AG20443 (cell line): ENCODE measurements around the gene USP46.

Experiments used
- DNase-seq: peaks from one replicate; pipeline ENCODE4 v3.0.0; 2012; ENCODE audit warnings: low spot score, mixed read lengths

Gene USP46

DNA sequence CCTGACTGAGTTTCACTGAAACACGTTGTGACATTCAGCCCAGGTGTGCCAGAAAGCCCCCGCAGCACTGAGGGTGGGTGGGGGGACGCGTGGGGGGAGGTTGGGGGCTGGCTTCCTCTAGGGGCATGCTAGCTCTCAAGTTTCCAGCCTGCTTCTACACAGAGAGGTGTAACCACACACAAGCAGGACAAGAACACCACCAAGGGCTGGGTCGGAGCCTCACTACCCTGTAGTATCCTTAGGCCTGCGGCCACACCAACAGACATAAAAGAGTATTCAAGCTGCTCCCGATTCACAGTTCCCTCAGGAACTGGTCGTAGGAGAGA, 1.8 kb downstream of the USP46 start:
- no peak for DNase-seq

DNA sequence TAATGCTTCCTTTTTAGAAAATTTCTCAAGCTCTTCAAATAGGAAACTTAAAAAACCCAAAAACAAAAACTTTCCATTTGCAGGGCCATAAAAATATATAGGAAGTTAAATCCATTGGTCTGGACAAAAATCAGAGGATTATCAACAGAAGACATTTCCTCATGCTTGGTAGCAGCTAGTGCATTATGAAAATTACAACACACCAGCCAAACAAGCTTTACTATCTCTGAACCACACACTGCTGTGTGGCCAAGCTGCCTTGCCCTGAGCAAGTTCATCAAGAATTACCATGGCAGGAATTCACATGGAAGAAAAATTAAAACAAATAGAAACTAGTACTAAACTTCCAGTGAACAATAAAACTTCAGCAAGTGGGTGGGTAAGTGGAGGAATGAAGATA, 3.6 kb downstream of the USP46 start:
- no peak for DNase-seq

DNA sequence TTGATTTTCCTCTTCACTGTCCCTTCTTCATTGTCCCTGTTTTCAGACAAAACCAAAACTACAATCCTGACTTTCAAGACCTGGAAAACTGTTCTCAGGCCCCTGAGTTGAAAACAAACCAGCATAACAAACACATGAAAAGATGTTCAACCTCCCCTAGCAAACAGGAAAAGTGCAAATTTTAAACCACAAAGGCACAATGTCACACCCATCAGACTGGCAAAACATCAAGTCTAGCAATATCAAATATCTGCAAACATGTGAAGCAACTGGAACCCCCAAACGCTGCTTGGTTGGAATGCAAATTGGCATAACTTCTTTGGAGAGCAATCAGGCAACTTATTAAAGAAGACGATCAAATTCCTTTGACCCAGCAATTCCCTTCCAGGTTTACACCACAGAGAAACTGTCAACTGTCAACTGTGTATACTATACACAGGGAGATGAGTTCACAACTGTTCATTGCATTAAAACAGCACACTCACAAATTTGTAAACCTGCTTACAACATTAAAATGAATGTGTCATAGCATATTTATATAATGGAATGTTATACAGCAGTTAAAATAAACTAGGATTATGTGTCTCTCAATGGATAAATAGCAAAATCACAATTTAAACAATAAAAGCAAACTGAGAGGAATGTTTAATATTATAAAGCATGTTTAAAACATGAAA, 7.0 kb downstream of the USP46 start:
- no peak for DNase-seq

DNA sequence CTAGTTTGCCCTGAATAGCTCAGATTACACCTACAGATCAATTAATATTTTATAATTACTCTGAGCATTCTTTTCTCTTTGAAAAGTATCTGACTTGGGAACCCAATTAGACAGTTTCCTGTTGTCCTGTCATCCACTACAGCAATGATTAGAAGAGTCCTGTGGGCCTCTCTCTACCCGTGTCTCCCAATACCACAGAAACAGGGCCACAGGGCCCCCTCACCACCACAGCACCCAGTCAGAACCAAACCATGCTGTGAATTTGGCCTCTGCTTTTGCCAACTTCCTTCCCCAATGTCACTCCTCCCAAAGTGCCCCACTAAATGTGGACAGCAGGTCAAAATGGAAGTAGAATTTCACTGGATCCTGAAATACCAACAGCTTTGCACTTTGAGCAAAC, 10.3 kb downstream of the USP46 start:
- DNase-seq: no peak

DNA sequence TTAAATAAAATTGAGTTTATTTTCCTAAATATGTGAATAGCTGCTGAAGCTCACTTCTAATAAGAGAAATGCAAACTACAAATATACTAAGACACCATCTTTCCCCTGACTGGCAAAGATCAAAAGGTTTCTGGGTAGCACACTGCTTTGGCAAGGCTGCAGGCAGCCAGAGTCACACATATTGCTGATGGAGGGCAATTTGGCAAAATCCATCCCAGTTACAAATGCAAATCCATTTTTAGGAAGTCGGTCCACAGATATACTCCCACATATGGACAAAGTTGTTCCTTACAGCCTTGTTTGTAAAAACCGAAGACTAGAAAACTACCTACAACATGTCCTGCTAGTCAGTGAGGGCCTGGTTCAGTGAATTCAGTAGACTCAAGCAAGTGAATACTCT, 12.4 kb downstream of the USP46 start:
- no peak for DNase-seq

DNA sequence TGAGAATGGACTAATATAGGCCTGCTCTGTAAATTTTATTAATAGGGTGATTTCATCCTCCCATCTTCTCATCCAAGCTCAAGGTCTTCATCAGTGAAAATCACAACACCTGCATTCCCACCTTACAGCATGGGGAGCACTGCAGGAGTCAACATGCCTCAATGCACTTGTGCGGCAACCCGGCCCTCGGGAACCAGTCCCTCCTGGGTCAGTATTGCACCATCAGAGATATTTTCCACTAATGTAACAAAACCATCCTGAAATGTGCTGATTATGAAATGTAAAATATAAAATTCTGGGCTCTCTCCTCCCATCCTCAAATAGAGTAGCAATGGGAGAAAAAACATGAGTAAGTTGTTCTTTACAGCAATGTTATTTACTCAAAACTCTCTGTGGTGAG, 13.0 kb downstream of the USP46 start:
- DNase-seq: no peak

DNA sequence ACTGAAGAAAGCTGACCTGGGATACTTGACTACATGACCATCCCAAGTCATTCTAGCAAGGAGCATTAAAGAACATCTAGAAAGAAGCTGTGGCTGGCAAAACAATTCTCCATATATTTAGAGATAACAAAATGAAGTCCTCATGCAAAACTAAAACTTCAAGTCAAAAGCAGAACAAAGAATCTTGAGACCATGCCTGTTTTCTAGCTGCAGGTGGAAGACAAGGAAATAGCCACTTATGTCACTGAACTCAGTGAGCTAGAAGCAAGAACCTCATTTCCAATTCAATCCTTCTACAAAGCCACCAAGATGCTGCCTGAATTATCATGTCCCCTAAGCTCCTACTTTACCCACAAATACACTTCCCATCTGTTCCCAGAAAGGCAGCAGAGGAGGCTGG, 13.8 kb downstream of the USP46 start:
- no peak for DNase-seq

DNA sequence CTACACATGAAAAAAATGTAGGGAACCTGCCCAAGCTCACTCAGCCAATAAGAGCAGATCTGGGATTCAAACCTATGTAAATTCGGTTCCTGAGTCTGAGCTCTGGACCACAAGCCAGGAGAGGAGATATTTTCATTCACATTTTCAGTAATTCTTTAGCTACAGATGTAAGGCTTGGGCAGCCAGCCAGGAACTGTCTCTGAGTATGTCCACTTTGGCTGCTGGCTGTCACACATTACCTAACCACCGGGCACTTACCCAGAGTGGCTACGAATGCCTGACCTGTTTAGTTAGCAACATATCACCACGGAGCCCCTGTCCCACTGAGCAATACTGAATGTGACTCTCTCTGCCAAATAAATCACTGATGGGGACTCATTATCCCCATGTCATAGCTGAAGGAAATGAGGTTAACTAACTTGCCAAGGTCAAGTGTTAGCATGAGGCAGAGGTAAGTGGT, 15.3 kb downstream of the USP46 start:
- DNase-seq: peak; percentile 34

DNA sequence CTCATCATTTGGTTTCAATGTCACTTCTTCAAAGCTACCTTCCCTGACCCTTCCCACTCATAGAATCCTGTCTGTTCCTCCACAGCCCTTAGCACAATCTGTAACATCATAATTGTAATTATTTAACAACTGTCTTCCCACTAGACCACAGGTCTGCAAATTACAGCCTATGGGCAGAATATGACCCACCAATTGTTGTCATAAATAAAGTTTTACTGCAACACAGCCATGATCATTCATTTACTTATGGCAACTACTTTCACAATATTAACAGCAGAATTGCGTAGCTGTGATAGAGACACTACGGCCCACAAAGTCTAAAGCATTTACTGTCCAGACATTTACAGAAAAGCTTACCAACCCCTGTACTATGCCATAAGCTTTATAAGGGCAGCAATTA, 15.9 kb downstream of the USP46 start:
- DNase-seq: no peak

DNA sequence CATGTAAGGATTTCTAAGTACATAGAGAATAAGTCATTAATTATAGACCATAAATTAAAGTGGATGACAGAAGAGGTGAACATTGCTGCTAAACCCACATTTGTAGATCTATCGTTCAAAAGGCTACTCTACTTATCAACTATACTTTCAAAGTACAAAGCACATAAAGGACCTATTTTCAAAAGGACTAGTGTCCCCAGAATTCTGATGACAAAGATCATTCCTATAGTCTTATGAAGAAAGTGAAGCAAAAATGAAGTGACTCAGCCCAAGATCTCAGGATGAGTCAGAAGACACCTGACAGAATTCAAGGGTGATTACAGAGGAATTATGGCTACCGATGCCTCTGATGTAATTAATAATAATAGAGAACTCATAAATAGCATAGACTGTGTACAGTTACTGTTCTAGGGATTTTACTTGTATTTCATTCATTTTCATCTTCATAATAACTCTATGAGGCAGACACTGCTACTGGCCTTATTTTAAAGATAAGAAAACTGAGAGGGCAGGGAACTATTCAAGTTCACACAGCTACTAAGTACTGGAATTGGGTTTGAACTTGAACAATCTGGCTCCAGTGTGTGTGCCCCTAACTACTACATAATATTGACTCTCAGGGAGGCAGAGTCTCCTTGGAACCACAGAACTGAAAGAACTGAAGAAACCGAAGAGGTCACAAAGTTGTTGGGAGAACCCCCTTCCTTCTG, 17.1 kb downstream of the USP46 start:
- DNase-seq: no peak

DNA sequence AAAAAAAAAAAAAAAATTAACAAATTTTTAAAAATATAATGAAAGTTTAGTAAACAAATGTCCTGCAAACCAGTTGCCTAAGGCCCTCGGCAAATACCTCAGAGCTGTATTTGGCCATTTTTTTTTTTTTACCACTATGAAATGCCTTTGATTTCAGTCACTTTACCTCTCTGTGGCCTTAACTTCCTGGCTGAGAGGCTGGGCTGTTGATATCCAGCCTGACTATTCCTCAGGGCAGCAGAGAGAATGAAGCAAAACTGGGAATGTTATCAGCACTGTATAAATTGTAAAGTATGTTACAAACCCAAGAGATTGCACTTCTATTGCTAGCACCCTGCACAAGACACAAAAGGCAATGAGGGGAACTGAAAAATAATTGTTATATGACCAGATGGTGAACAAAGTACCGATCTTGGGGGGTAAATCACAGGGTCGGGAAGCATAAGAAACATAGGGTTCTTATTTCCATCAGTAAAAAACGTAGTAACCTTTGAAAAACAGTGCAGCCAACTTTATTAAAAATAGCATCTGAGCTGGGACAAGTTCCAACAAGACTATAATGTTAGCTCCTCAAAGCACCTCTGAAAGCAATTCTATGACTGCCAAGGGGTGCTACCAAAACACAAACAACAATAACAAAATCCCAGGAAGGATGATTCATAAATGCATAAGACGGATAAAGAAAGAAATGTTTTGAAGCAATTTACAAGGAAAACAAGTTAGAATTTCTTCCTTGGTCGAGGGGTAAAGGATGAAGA, 18.1 kb downstream of the USP46 start:
- no peak for DNase-seq

DNA sequence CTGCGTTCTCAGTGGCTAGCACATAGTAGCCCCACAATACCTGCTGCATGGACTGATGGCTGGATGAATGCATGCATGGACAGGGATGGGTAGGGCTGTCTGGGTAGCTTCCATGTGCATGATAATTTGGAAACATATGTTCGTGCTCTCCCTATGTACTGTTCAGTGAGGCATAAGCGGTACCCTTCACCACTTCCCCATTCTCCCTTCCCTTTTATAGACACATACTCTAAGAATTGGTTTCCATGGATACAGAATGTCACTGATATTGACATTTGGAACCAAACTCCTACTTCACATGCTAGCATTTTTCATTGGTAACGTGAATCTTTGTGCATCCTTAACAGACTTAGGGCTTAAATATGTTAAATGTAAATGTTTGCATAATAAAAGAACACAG, 20.4 kb downstream of the USP46 start:
- DNase-seq: no peak

DNA sequence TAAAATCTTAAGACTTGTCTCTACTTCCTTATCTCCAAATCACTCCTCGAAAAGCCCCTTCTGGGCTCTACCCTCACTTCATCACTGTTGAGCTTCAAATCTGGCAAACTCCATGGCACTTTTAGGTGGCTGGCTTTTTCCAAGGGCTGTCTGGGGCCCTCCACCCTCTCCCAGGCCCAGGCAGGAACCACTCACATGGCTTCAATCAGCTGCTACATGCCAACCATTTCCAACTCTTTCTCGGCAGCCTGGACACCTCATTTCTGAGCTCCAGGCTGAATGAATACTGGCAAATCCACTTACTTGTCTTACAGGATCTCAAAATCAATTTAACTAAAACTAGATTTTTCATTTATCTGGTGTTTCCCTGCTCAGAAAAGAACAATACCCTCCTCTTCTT, 22.0 kb downstream of the USP46 start:
- no peak for DNase-seq

DNA sequence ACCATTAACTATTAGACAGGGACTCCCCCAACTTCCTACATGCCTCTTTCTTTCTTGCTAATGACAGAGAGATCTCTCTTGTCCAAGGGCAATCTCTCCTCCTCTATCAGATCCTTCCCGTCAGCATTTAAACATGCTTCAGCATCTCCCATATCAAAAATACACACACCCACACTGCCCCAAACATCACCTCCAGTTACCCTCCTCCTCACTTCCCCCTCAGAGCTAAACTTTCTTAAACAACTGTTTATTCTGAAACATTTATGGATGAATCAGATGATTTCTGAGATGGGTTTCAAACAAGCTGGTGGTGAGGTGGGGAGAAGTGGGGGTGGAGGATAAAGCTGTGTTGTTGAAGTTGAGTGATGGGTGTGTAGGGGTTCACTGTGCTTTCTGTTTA, 23.5 kb downstream of the USP46 start:
- no peak for DNase-seq

DNA sequence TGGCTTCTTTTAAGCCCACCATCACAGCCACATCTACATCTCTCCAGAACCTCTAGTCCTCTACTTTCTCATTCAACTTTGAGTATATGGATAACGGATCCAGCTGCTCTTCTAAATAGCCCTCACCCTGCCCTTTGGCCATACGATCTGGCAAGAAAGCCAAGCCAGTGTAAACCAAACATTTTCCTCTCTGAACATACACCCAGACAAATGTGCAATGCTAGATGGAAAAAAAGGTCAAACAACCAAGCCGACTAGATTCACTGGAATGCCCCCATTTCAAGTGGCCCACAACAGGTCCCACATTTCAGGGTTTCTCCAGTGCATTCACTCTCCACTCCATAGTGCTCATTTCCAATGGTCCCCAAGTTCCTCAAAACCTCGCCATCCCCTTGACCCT, 24.0 kb downstream of the USP46 start:
- DNase-seq: no peak

DNA sequence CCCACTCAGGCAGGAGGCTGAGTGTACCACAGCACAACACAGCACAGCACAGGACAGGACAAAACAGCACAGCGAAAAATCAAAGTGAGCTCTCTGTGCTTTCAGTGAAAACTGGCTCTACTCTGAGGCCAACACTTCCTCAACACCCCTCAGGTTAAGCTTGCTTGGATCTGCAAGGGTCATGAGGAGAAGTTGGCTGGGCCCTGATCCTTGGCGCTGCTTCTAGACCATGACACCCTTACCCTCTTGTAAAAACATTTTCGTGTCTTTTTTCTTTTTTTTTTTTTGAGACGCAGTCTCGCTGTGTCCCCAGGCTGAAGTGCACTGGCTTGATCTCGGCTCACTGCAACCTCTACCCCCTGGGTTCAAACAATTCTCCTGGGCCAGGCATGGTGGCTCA, 25.3 kb downstream of the USP46 start:
- DNase-seq: no peak

DNA sequence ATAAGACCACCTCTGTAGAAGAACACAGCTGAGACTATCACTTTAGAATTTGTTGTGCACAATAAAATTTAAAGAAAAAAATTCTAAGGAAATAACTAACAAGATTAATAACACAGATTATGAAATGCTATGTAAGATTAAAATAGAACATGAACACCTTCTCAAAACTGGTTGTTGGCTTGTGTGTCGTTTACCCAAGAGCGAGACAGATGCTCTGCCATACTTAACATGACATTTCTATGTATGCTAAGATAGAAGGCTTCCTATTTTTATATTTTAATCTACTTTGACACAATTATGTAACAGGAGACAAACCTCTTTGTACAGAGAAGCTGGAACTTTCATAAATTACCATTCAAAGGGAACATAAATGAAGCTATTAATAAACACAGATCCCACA, 30.1 kb downstream of the USP46 start:
- no peak for DNase-seq

DNA sequence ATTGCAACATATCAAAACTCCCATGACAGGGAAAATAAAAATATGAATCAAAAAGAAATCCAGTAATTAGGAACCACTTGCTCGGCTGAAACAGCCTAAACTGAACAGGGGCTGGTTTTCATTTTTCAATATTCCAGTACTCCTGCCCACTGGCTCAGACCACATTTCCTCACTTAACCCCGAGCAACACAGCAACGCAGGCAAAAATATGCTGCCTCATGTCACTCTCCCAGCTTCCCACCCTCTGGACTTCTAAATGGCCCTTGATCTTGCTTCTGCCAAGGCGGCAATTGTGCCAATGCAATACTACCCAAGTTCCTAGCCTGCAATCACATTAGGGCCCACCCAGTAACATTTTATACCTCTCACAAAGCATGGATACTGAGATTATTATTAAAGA, 30.6 kb downstream of the USP46 start:
- DNase-seq: no peak

DNA sequence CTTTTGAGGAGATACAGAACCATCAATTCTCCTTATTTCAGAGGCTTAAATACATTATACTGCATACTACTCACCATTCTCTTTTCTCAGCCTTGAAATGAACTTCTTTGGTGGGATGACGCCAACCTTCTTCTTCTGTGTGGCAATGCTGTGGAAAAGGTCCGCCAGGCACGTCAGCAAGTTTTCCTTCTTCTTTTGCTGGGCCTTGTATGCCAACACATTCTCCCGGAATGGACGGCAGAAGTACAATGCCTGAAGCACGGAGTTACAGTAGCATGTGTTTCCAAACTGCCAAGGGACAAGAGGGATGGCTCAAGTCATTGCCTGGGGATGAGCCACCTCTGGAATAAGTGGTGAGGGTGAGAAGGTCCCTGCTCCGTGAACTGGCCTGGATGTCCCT, 31.2 kb downstream of the USP46 start:
- peak; percentile 35 for DNase-seq

DNA sequence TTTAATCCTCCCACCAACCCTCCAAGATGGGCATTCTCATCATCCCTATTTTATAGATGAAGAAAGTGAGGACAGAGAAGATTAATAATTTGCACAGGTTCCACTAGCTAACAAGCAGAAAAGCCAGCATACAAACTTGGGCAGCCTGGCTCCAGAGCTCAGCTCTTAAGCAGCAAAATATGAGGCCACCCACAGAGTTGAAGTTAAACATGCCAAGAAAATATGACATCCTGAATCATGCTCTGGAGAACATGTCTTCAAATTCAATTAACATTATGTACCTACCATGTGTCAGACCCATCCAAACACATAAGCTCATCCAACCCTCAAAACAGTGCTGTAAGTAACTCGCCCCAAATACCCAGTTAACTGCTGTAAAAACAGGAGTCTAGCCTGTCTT, 33.9 kb downstream of the USP46 start:
- DNase-seq: no peak

DNA sequence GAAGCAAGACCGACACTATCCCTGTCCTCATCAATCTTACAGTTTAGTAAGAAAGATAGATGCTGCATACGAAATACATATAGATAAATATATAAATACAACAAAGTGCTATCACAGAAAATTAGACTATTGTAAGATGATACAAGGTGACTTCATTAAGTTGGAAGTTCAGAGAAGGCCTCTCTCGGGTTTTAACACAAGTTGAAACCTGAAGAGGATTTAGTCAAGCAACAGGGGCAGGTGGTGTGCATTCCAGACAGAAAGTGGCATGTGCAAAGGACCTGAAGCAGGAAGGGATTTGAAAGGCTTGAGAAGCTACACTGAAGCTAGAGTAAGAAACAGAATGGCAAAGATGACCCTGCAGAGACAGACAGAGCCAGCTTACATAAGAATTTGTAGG, 36.5 kb downstream of the USP46 start:
- DNase-seq: no peak

DNA sequence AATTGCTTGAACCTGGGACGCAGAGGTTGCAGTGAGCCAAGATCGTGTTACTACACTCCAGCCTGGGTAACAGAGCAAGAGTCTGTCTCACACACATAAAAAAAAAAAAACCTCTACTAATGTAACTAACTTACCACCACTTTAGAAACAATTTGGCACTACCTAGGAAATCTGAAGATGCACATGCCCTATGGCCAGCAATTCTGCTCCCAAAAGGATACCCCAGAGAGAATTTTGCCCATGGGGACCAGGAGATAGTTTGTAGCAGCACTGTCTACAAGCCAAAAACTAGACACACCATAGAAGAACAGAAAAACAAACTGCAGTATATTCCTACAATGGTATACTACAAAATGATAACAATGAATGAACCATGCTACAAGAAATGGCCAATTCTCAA, 37.5 kb downstream of the USP46 start:
- no peak for DNase-seq

DNA sequence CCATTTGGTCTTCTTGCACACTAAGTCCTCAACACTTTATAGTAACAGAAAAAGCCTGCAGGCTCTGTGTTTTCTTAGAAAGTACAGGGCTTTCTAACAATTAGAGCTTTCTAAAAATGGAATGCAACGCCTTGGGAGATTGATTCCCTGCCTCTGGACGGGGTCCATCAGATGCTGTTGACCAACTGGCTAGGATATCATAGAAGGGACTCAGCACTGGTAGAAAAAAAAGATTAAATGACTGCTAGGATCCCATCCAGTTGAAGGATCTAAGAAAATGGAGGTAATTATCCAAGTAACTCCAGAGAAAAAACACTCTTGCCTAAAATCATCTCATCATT, 39.5 kb downstream of the USP46 start:
- DNase-seq: no peak
